RWPE2 (cell line): ENCODE results near the gene GAB2.
"Not testable (repeated sequence)": the region's sequence is repeated elsewhere in the genome, so short reads cannot be mapped to it uniquely, and the experiment has no call there.

Experiments used
- ATAC-seq: fragments of 200-7000 bp; cut with Tn5 transposase; 3 replicates; pipeline ENCODE4 v1.9.1; 2021; ENCODE audit warnings: low read depth
- DNase-seq: peaks from one replicate; pipeline ENCODE4 v3.0.0-alpha.2; 2020; ENCODE audit warnings: low spot score
- H3K27ac ChIP-seq: fragments of 450-650 bp; 2 replicates; pipeline ENCODE4 v1.5.1; 2017; ENCODE audit warnings: mild to moderate bottlenecking; ENCODE audit not compliant: poor library complexity, severe bottlenecking
- H3K27me3 ChIP-seq: fragments of 250-450 bp; sonication (Bioruptor Pico); 2 replicates; pipeline ENCODE4 v1.5.1; 2021; ENCODE audit warnings: mild to moderate bottlenecking, moderate library complexity; ENCODE audit not compliant: insufficient read depth, poor library complexity, severe bottlenecking
- H3K36me3 ChIP-seq: fragments of 250-450 bp; sonication (Bioruptor Pico); 2 replicates; pipeline ENCODE4 v1.5.1; 2020; ENCODE audit warnings: low read depth, mild to moderate bottlenecking, moderate library complexity
- H3K4me1 ChIP-seq: fragments of 250-450 bp; sonication (Bioruptor Pico); 2 replicates; pipeline ENCODE4 v1.5.1; 2021; ENCODE audit warnings: mild to moderate bottlenecking, moderate library complexity; ENCODE audit not compliant: insufficient read depth, poor library complexity, severe bottlenecking
- H3K4me3 ChIP-seq: fragments of 250-450 bp; sonication (Bioruptor Pico); 2 replicates; pipeline ENCODE4 v1.5.1; 2021; ENCODE audit warnings: mild to moderate bottlenecking, moderate library complexity; ENCODE audit not compliant: severe bottlenecking
- H3K9me3 ChIP-seq: fragments of 250-450 bp; sonication (Bioruptor Pico); 2 replicates; pipeline ENCODE4 v1.5.1; 2021; ENCODE audit warnings: mild to moderate bottlenecking, moderate library complexity; ENCODE audit not compliant: severe bottlenecking
- TF ChIP-seq, protein P1 (sequence below): fragments of 450-650 bp; IDR thresholded peaks from one replicate; pipeline ENCODE4 v1.5.1; 2017; ENCODE audit warnings: mild to moderate bottlenecking, moderate library complexity; ENCODE audit not compliant: poor library complexity, severe bottlenecking

GAB2 gene

DNA sequence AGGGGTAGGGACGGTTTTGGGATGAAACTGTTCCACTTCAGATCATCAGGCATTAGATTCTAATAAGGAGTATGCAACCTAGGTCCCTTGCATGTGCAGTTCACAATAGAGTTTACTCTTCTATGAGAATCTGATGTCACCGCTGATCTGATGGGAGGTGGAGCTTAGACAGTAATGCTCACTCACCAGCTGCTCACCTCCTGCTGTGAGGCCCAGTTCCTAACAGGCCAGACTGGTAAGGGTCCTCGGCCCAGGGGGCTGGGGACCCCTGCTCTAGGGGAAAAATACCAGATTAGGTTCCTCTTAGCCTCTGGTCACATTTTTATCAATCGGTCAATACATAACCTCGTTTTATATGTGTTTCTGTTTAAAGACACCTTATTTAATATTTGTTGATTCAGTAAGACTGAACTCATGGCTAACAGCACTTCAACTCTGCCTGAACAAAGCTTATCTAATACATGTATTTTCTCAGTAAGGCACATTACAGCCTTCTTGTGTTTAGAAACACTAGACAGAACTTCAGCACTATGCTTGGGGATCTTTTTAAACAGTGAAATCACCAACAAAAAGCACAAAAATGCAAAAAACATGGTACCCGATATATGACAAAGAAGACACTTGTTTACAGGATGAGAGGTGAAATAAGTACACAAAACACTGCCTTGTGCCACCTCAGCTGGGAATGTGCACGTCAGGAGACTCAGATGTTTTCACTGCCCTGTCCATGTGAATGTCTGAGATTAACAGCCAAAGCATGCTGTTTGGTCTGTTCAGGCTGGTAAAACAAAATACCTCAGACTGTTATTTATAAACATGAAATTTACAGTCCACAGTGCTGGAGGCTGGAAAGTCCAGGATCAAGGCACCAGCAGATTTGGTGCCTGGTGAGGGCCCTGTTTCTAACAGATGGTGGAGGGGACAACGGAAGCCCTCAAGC, 121.4 kb downstream of the GAB2 start:
- H3K36me3 ChIP-seq: no peaks in the 10 kb centered on the region
- H3K4me3 ChIP-seq: no peak overlapping the region
- DNase-seq: no peak
- TF ChIP-seq, protein P1, sequence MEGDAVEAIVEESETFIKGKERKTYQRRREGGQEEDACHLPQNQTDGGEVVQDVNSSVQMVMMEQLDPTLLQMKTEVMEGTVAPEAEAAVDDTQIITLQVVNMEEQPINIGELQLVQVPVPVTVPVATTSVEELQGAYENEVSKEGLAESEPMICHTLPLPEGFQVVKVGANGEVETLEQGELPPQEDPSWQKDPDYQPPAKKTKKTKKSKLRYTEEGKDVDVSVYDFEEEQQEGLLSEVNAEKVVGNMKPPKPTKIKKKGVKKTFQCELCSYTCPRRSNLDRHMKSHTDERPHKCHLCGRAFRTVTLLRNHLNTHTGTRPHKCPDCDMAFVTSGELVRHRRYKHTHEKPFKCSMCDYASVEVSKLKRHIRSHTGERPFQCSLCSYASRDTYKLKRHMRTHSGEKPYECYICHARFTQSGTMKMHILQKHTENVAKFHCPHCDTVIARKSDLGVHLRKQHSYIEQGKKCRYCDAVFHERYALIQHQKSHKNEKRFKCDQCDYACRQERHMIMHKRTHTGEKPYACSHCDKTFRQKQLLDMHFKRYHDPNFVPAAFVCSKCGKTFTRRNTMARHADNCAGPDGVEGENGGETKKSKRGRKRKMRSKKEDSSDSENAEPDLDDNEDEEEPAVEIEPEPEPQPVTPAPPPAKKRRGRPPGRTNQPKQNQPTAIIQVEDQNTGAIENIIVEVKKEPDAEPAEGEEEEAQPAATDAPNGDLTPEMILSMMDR: no peak
- no peak for ATAC-seq
- H3K4me1 ChIP-seq: no peaks in the 10 kb centered on the region
- H3K9me3 ChIP-seq: no peaks in the 10 kb centered on the region
- H3K27me3 ChIP-seq: no peaks in the 10 kb centered on the region
- no peak overlapping the region for H3K27ac ChIP-seq

- TF ChIP-seq, protein P1: no peak
- ATAC-seq: no peak
- H3K36me3 ChIP-seq: no peaks in the 10 kb centered on the region
- H3K4me3 ChIP-seq: no peak overlapping the region
- H3K4me1 ChIP-seq: peaks cover 2% of the 10 kb centered on the region
- DNase-seq: no peak
- H3K27me3 ChIP-seq: no peaks in the 10 kb centered on the region
- H3K9me3 ChIP-seq: no peaks in the 10 kb centered on the region
- H3K27ac ChIP-seq: no peak overlapping the region
Measured at GRCh38 chr11:78295347-78295746, 122.3 kb downstream of the GAB2 start.

DNA sequence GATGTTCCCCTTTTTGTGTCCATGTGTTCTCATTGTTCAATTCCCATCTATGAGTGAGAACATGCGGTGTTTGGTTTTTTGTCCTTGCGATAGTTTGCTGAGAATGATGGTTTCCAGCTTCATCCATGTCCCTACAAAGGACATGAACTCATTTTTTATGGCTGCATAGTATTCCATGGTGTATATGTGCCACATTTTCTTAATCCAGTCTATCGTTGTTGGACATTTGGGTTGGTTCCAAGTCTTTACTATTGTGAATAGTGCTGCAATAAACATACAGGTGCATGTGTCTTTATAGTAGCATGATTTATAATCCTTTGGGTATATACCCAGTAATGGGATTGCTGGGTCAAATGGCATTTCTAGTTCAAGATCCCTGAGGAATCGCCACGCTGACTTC, 123.5 kb downstream of the GAB2 start:
- H3K4me3 ChIP-seq, H3K36me3 ChIP-seq, H3K9me3 ChIP-seq, H3K27me3 ChIP-seq, ATAC-seq, H3K27ac ChIP-seq, H3K4me1 ChIP-seq, DNase-seq: not testable (repeated sequence)

DNA sequence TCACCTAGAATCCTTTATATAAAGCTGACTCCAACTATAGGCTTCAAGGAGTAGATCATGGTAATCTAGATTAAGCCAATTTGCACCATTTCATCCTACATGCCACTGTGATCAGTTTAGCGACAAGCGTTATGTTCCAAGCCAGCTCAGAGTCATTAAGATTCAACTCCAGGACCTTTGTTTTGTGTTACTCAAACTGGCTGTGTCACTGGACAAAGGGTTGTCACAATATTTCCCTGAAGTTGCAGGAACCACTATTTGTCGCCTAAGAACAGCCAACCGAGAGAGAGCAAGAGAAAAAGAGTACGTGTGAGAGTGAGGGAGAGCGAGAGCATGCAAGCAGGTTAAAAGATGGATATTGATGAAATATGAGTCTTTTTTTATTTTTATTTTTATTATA, 124.1 kb downstream of the GAB2 start:
- Histone ChIP-seq H3K27me3 (no peaks in the 10 kb centered on the region), H3K36me3 (no peaks in the 10 kb centered on the region), H3K4me1 (peaks cover 6% of the 10 kb centered on the region), H3K9me3 (no peaks in the 10 kb centered on the region), H3K4me3 (no peak overlapping the region), H3K27ac (no peak overlapping the region)
- no peak for ATAC-seq
- DNase-seq: no peak
- TF ChIP-seq, protein P1: no peak

- H3K27me3 ChIP-seq: no peaks in the 10 kb centered on the region
- TF ChIP-seq, protein P1: no peak
- ATAC-seq: no peak
- H3K4me3 ChIP-seq: no peak overlapping the region
- DNase-seq: no peak
- no peak overlapping the region for H3K27ac ChIP-seq
- no peaks in the 10 kb centered on the region for H3K9me3 ChIP-seq
- H3K4me1 ChIP-seq: peaks cover 6% of the 10 kb centered on the region
- H3K36me3 ChIP-seq: no peaks in the 10 kb centered on the region
Measured at GRCh38 chr11:78292109-78292803, 125.4 kb downstream of the GAB2 start.
